ENCODE measurements around the gene ARID4A. TPM values are rescaled to one million over a fixed set of nuclear protein-coding genes. Genes with fewer than 3 reads are reported as not detected.
"Not testable (repeated sequence)": the region's sequence is repeated elsewhere in the genome, so short reads cannot be mapped to it uniquely, and the experiment has no call there.

Gene ARID4A
- total and polyA plus RNA-seq, 10 of the 15 experiments (the other 5 are each of a cell fraction or from before 2014, with no cell fraction given), result 5.2 to 18.9 (median 12.5) TPM

- H3K27ac ChIP-seq (ENCODE audit: control insufficient read depth, insufficient read depth), result no peak overlapping the region
- ATAC-seq (no peak), DNase-seq (ENCODE audit: low read depth, low spot score) (no peak), FAIRE-seq (peak; percentile 69)
- ChIA-PET SMC1A (ENCODE audit: uncharacterized antibody, unreplicated experiment) (interaction anchor here (0.9 kb wide), 1 partner anchor 11 kb away, joined by 3 read pairs; no protein-coding TSS in a partner anchor), CTCF (interaction anchor here (1.1 kb wide), 1 partner anchor 640 kb away, joined by 3 read pairs; no protein-coding TSS in a partner anchor), POLR2A (interaction anchor here (1.1 kb wide), 1 partner anchor 33 kb away, joined by 3 read pairs; no protein-coding TSS in a partner anchor), RAD21 (ENCODE audit: unreplicated experiment) (no interaction called here)
- no TSS peak for BruUV-seq (replicated peaks)
- H3K4me2 ChIP-seq (ENCODE audit: control insufficient read depth, insufficient read depth), result no peak overlapping the region
- H4K20me1 ChIP-seq (ENCODE audit: control insufficient read depth, insufficient read depth), result no peaks in the 10 kb centered on the region
- no peak for TF ChIP-seq PML (IDR thresholded peaks at IDR 0.05; ENCODE audit: low read length)
- no peak for TF ChIP-seq MLLT1 (IDR thresholded peaks at IDR 0.05)
- TF ChIP-seq IKZF2 (IDR thresholded peaks at IDR 0.05), result no peak
- H2AFZ ChIP-seq (ENCODE audit: control insufficient read depth, low read depth, low read length), result no peak overlapping the region
- H3K4me1 ChIP-seq (ENCODE audit: control insufficient read depth, insufficient read depth, low read length), result peaks cover 3% of the 10 kb centered on the region; the same call in 1 of the 2 replicates
- H3K36me3 ChIP-seq (ENCODE audit: control insufficient read depth in 2 of 2, insufficient read depth in 2 of 2, low read length in 1 of 2), result peaks cover 0 to 13% of the 10 kb centered on the region in 2 experiments; a peak in 3 of 4 replicates
- no peak overlapping the region for H3K4me3 ChIP-seq
- 99% methylated on average over 3 of the region's 3 CpGs for WGBS (ENCODE audit: insufficient coverage, insufficient replicate concordance, low lambda C conversion rate, missing lambda C conversion rate)
- no peaks in the 10 kb centered on the region for H3K27me3 ChIP-seq (replicated peaks in 1 of 2; ENCODE audit: control insufficient read depth in 2 of 2, insufficient read depth in 2 of 2, low read length in 1 of 2)
- no peaks in the 10 kb centered on the region for H3K9me3 ChIP-seq (replicated peaks; ENCODE audit: control insufficient read depth, insufficient read depth, low read length)
- H3K9ac ChIP-seq (ENCODE audit: control insufficient read depth, insufficient read depth, low read length), result no peak overlapping the region
- in situ Hi-C loops (cut with MboI), result no loop called here
- no peaks in the 10 kb centered on the region; the same call in 1 of the 2 replicates for H3K79me2 ChIP-seq (ENCODE audit: control insufficient read depth, insufficient read depth, low read length)
- intact Hi-C loops (cut with micrococcal nuclease; ENCODE audit: unreplicated experiment), result no loop called here
Measured at GRCh38 chr14:58332561-58332960, 34.2 kb downstream of the ARID4A start.

GRCh38 chr14:58339666-58340065 lies 41.3 kb downstream of the ARID4A start:
- H2AFZ ChIP-seq (ENCODE audit: control insufficient read depth, low read depth, low read length); RAD21 ChIA-PET (ENCODE audit: unreplicated experiment); intact Hi-C loops (cut with micrococcal nuclease; ENCODE audit: unreplicated experiment); H3K27me3 ChIP-seq (replicated peaks in 1 of 2; ENCODE audit: control insufficient read depth in 2 of 2, insufficient read depth in 2 of 2, low read length in 1 of 2); H3K9me3 ChIP-seq (replicated peaks; ENCODE audit: control insufficient read depth, insufficient read depth, low read length); H3K36me3 ChIP-seq (ENCODE audit: control insufficient read depth in 2 of 2, insufficient read depth in 2 of 2, low read length in 1 of 2); H3K4me2 ChIP-seq (ENCODE audit: control insufficient read depth, insufficient read depth); H4K20me1 ChIP-seq (ENCODE audit: control insufficient read depth, insufficient read depth); in situ Hi-C loops (cut with MboI); ATAC-seq; H3K9ac ChIP-seq (ENCODE audit: control insufficient read depth, insufficient read depth, low read length); POLR2A ChIA-PET; FAIRE-seq; BruUV-seq (replicated peaks); H3K79me2 ChIP-seq (ENCODE audit: control insufficient read depth, insufficient read depth, low read length); H3K27ac ChIP-seq (ENCODE audit: control insufficient read depth, insufficient read depth); H3K4me1 ChIP-seq (ENCODE audit: control insufficient read depth, insufficient read depth, low read length); H3K4me3 ChIP-seq; DNase-seq (ENCODE audit: low read depth, low spot score): not testable (repeated sequence)
- WGBS (ENCODE audit: insufficient coverage, insufficient replicate concordance, low lambda C conversion rate, missing lambda C conversion rate), result 49% methylated on average over 4 of the region's 4 CpGs
- ChIA-PET CTCF (interaction anchor here (1.1 kb wide), 1 partner anchor 56 kb away, joined by 3 read pairs; the partner anchor contains the start of gene TOMM20L), SMC1A (ENCODE audit: uncharacterized antibody, unreplicated experiment) (interaction anchor here (1.0 kb wide), 1 partner anchor 29 kb away, joined by 3 read pairs; no protein-coding TSS in a partner anchor)
- TF ChIP-seq BHLHE40 (IDR thresholded peaks at IDR 0.05; ENCODE audit: borderline replicate concordance in 1 of 2, low read depth in 2 of 2, low read length in 1 of 2), result peak in 1 of 2 experiments; percentile 17; a peak in 1 of 4 replicates
